Neural progenitor cell (in vitro differentiated cells): ENCODE data around the gene ERVK3-1. TPM values are rescaled to one million over a fixed set of nuclear protein-coding genes. Genes with fewer than 3 reads are reported as not detected.

Experiments
- DNase-seq: peaks from one replicate; pipeline ENCODE4 v3.0.0-alpha.2; 2016; ENCODE audit warnings: low spot score
- H2AFZ ChIP-seq: fragments of 200-600 bp; sonication (generic); replicated peaks from 2 replicates; pipeline ENCODE4 v1.6.1; 2016; ENCODE audit warnings: antibody characterized with exemption
- H3F3A ChIP-seq: fragments of 200-600 bp; sonication (generic); 2 replicates; pipeline ENCODE4 v1.6.1; 2016; ENCODE audit warnings: antibody characterized with exemption, low read depth
- H3K27ac ChIP-seq: fragments of 200-600 bp; sonication (generic); 2 replicates; pipeline ENCODE4 v1.5.1; 2016; ENCODE audit warnings: mild to moderate bottlenecking
- H3K27me3 ChIP-seq: fragments of 200-600 bp; sonication (generic); 2 replicates; pipeline ENCODE4 v1.6.1; 2016; ENCODE audit warnings: mild to moderate bottlenecking, moderate library complexity
- H3K36me3 ChIP-seq: fragments of 200-600 bp; sonication (generic); 2 replicates; pipeline ENCODE4 v1.5.1; 2016
- H3K4me1 ChIP-seq: fragments of 200-600 bp; sonication (generic); 2 replicates; pipeline ENCODE4 v1.6.1; 2016; ENCODE audit warnings: mixed run types
- H3K4me2 ChIP-seq: fragments of 200-600 bp; sonication (generic); 2 replicates; pipeline ENCODE4 v1.6.1; 2016
- H3K4me3 ChIP-seq: fragments of 200-600 bp; sonication (generic); 2 replicates; pipeline ENCODE4 v1.5.1; 2016
- H3K79me2 ChIP-seq: fragments of 200-600 bp; sonication (generic); 2 replicates; pipeline ENCODE4 v1.6.1; 2016; ENCODE audit warnings: low read depth
- H3K9ac ChIP-seq: fragments of 200-600 bp; sonication (generic); 2 replicates; pipeline ENCODE4 v1.6.1; 2016
- H3K9me3 ChIP-seq: fragments of 200-600 bp; sonication (generic); 2 replicates; pipeline ENCODE4 v1.5.1; 2016; ENCODE audit warnings: low read depth
- H4K20me1 ChIP-seq: fragments of 200-600 bp; sonication (generic); 2 replicates; pipeline ENCODE4 v1.6.1; 2016; ENCODE audit warnings: low read depth
- H3K27ac Mint-ChIP-seq: 3 replicates; pipeline ENCODE4 v1.8.0; 2021; ENCODE audit warnings: mixed read lengths
- H3K27me3 Mint-ChIP-seq: 2 replicates; pipeline ENCODE4 v1.8.0; 2022; ENCODE audit warnings: low read depth, mild to moderate bottlenecking, inconsistent platforms, moderate library complexity, mixed read lengths; ENCODE audit not compliant: insufficient read depth
- H3K36me3 Mint-ChIP-seq: 3 replicates; pipeline ENCODE4 v1.8.0; 2021; ENCODE audit warnings: mixed read lengths
- H3K4me1 Mint-ChIP-seq: 3 replicates; pipeline ENCODE4 v1.8.0; 2021; ENCODE audit warnings: mixed read lengths
- H3K4me3 Mint-ChIP-seq: 3 replicates; pipeline ENCODE4 v1.8.0; 2021; ENCODE audit warnings: mild to moderate bottlenecking, moderate library complexity, mixed read lengths
- H3K9me3 Mint-ChIP-seq: 3 replicates; pipeline ENCODE4 v1.8.0; 2020; ENCODE audit warnings: mixed read lengths
- CTCF ChIP-seq: fragments of 200-600 bp; sonication (generic); IDR thresholded peaks from 2 replicates; pipeline ENCODE4 v1.5.1; 2017; ENCODE audit warnings: antibody characterized with exemption, mild to moderate bottlenecking
- EZH2 ChIP-seq: fragments of 200-600 bp; sonication (generic); IDR thresholded peaks from 2 replicates; pipeline ENCODE4 v1.6.1; 2017; ENCODE audit warnings: antibody characterized with exemption, mild to moderate bottlenecking, moderate library complexity
- EZH2phosphoT487 ChIP-seq: fragments of 200-600 bp; sonication (generic); IDR thresholded peaks from 2 replicates; pipeline ENCODE4 v1.6.1; 2017; ENCODE audit warnings: antibody characterized with exemption
- total RNA-seq: library from RNA; depleted of rRNA; stranded (reverse); fragments of >200 nt; gene quantifications from 2 replicates; pipeline ENCODE4 v1.2.3, GENCODE V29; 2015; ENCODE audit warnings: low replicate concordance

ERVK3-1 gene
- total RNA-seq, 1 donor from 2014 or later: 49.9 TPM

GRCh38 chr19:58311345-58311865 lies 6.2 kb downstream of the ERVK3-1 start:
- Histone ChIP-seq H3K9ac (no peak overlapping the region), H3K79me2 (peaks cover 15% of the 10 kb centered on the region), H3K27ac (no peak overlapping the region), H3K4me1 (no peaks in the 10 kb centered on the region), H3K27me3 (no peaks in the 10 kb centered on the region), H4K20me1 (peaks cover 4% of the 10 kb centered on the region), H3K4me3 (no peak overlapping the region), H3K4me2 (no peak overlapping the region), H3K36me3 (peaks cover 11% of the 10 kb centered on the region), H3F3A (peaks cover 9% of the 10 kb centered on the region), H2AFZ (no peak overlapping the region), H3K9me3 (no peaks in the 10 kb centered on the region)
- Mint-ChIP-seq H3K27me3 (peaks cover 2% of the 10 kb centered on the region), H3K36me3 (peaks cover 79% of the 10 kb centered on the region), H3K9me3 (peaks cover 14% of the 10 kb centered on the region), H3K27ac (no peak overlapping the region), H3K4me1 (peaks cover 2% of the 10 kb centered on the region), H3K4me3 (no peak overlapping the region)
- DNase-seq: no peak
- TF ChIP-seq EZH2phosphoT487 (no peak), CTCF (no peak), EZH2 (no peak)

- Histone ChIP-seq H2AFZ (no peak overlapping the region), H3K4me3 (no peak overlapping the region), H3K36me3 (peaks cover 11% of the 10 kb centered on the region), H3K27ac (no peak overlapping the region), H3K27me3 (no peaks in the 10 kb centered on the region), H3K79me2 (no peaks in the 10 kb centered on the region), H3K4me2 (no peak overlapping the region), H4K20me1 (peaks cover 38% of the 10 kb centered on the region), H3F3A (peaks cover 7% of the 10 kb centered on the region), H3K9ac (no peak overlapping the region), H3K4me1 (no peaks in the 10 kb centered on the region), H3K9me3 (no peaks in the 10 kb centered on the region)
- no peak overlapping the region for H3K4me3 Mint-ChIP-seq
- H3K27ac Mint-ChIP-seq: no peak overlapping the region
- H3K4me1 Mint-ChIP-seq: no peaks in the 10 kb centered on the region
- no peak for TF ChIP-seq EZH2
- TF ChIP-seq EZH2phosphoT487: no peak
- no peak for TF ChIP-seq CTCF
- H3K27me3 Mint-ChIP-seq: no peaks in the 10 kb centered on the region
- H3K9me3 Mint-ChIP-seq: peaks cover 7% of the 10 kb centered on the region
- peaks cover 51% of the 10 kb centered on the region for H3K36me3 Mint-ChIP-seq
- no peak for DNase-seq
Observed at GRCh38 chr19:58315580-58315979, 10.4 kb downstream of the ERVK3-1 start.

GRCh38 chr19:58317476-58318072 lies 12.4 kb downstream of the ERVK3-1 start:
- TF ChIP-seq CTCF (no peak), EZH2phosphoT487 (no peak), EZH2 (no peak)
- peaks cover 7% of the 10 kb centered on the region for H3F3A ChIP-seq
- no peak overlapping the region for H3K27ac ChIP-seq
- DNase-seq: peak; percentile 78
- Mint-ChIP-seq H3K36me3 (peaks cover 38% of the 10 kb centered on the region), H3K4me3 (no peak overlapping the region), H3K27ac (no peak overlapping the region), H3K27me3 (no peaks in the 10 kb centered on the region), H3K4me1 (no peaks in the 10 kb centered on the region), H3K9me3 (peaks cover 4% of the 10 kb centered on the region)
- no peak overlapping the region for H3K4me2 ChIP-seq
- H3K79me2 ChIP-seq: no peaks in the 10 kb centered on the region
- no peak overlapping the region for H2AFZ ChIP-seq
- H3K9ac ChIP-seq: no peak overlapping the region
- H3K27me3 ChIP-seq: no peaks in the 10 kb centered on the region
- peaks cover 48% of the 10 kb centered on the region for H4K20me1 ChIP-seq
- H3K9me3 ChIP-seq: no peaks in the 10 kb centered on the region
- peaks cover 6% of the 10 kb centered on the region for H3K36me3 ChIP-seq
- no peaks in the 10 kb centered on the region for H3K4me1 ChIP-seq
- no peak overlapping the region for H3K4me3 ChIP-seq
